Measurements from ENCODE around the gene CLASP1.
"Not testable (repeated sequence)": the region's sequence is repeated elsewhere in the genome, so short reads cannot be mapped to it uniquely, and the experiment has no call there.

CLASP1 gene

DNA sequence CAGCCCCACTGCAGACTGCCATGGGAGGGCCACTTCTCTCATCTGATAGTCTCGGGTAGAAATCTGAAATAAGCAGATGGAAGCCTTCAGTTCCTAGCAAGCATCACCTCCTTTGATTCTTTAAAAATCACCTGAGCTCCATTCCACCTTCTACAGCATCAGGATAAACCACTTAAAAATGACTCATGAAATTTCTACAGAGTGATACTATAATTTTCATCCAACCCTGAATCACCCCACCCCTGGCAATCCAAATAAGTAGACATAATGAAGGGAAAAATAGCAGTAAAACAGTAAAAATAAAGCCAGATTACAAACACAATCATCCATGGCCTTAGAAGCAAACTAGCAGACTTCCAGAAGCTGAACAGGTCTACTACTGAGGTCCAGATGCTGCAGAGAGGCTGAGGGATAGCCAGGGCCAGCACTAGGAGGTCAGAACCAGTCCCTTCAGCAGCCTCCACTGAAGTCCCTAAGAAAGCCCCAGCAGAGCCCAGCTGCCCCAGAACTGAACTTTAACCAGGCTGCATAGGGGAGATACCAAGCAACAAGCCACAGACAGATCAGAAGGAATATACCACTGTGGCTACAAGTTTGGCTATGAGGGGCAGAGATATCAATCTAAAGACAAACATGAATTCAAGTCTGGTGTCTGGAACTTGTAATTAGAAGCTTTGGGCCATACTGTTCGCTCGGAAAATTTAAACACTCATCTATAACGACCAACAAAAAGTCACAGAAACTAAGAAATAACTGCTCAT lies 173.3 kb downstream of the CLASP1 start:
- no peak for DNase-seq (ENCODE audit: low read depth in 2 of 2)

DNA sequence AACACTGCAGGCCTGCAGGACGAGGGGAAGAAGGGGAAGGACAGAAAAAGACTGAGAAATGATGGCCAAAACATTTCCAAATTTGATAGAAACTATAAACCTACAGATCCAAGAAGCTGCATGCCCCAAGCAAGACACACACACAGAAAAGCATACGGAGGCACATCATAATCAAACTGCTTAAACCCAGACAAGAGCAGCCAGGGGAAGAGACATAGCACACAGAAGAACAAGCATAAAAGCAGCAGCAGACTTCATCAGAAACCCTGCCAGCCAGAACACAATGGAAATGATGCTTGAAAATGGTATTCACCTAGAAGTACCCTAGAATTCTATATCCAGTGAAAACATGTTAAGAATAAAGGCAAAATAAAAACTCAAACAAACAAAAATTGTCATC lies 175.8 kb downstream of the CLASP1 start:
- DNase-seq (ENCODE audit: low read depth in 2 of 2), result no peak

DNA sequence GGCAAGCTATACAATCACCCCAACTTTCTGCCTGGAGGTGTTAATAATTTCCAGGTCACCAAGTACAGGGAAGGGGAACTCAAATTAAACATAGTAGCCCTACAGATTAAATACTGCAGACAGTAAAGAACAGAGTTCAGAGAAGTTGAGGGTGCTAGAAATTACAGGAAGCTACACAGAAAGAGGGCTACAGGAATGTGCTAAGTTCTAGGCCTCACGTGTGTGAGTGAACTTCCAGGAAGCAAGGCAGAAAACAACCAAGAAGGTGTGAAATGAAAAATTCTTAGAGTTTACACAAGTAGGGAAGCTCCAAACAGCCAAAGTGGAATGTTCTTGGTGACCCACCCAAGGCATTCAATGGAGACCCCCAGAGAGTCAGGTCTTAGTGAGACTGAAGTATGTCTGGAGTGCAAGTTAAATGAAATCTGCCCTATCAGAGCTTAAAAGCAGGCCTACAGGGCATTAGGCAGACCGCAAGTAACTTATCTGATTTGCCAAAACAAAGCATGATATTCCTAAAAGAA lies 176.7 kb downstream of the CLASP1 start:
- no peak for DNase-seq (ENCODE audit: low read depth in 2 of 2)

DNA sequence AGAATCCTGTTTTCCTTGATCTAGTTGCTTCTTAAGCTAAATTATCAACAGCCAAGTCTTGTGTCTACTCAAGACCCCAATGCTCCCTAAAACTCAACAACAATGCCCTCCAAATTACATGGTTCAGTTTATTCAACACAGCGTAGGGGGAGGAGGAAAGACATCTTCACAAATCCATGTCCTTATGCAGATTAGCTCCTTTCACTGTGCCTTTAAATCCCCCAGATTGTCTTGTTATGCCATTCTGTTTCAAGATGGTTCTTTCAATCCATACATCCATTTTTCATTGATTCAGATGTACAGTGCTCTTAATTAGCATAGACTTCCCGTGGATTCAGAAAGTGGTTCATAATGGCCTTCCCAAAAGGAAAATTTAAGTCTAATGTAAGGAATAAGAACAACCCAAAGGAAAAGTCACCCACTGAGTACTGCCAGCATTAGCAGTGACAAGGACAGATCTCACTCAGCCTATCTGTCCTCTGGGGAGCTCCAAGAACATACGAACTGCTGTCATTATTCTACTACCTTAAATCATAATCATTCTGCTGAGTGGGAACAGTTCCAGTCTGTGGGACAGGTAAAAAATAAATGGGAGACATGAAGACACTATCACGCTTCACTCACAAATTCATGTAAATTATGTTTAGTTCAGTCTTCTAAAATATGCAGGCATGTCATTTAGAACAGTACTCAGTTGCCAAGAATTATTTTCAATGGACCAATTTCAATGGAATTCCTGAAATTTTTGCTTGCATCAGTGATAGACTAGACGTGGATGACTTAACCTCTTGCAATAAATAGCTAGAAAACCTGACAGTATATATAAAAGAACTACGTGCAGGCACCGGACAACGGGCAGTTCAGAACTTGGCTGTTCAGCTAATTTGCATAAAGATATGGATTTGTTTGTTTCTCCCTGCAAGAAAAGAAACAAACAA lies 177.5 kb downstream of the CLASP1 start:
- no peak for DNase-seq (ENCODE audit: low read depth in 2 of 2)

DNA sequence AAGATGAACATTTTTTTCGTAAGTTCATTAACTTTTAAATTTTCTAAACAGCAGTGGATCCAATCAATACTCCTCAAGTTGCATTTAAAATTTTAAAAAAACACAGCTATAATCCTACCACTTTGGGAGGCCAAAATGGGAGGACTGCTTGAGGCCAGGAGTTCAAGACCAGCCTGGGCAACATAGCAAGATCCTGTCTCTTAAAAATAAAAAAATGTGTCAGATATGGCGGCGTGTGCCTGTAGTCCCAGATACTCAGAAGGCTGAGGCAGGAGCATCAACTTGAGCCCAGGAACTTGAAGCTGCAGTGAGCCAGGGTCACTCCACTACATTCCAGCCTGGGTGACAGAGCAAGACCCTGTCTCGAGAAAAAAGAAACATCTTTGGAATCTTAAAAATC lies 178.3 kb downstream of the CLASP1 start:
- DNase-seq (ENCODE audit: low read depth in 2 of 2), result no peak

DNA sequence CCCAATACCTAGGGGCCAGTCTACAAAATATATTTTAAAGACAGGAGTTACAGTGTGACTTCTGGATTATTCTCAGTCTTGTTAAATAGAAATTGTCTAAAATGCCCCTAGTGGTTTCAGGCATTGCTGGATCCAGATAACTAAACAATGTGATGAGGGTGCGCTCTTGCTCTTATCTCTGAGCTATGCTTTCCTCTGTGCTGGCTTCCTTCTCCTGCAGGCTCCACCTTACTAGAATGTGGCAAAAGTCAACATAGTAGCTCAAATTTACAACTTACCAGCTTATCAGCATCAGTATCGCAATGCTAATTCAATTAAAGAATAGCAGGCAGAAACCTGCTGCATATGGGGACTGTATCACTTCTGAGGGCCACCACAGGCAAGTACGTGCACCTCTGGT lies 179.9 kb downstream of the CLASP1 start:
- no peak for DNase-seq (ENCODE audit: low read depth in 2 of 2)

DNA sequence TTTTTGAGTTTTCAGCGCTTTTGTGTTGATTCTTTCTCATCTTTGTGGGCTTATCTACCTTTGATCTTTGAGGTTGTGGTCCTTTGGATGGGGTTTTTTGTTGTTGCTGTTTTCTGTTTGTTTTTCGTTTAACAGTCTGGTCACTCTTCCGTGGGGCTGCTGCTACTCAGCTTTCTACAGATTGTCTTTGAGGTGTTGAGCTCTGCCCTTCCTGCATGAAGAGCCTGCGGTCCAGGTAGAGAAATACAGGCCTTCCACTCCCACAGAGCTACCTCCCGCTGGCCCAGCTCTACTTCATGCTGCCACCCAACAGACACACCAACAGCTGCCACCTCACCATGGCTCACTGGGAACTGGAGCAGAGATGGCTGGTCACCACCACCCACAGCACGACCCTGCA lies 180.3 kb downstream of the CLASP1 start:
- no peak for DNase-seq (ENCODE audit: low read depth in 2 of 2)

DNA sequence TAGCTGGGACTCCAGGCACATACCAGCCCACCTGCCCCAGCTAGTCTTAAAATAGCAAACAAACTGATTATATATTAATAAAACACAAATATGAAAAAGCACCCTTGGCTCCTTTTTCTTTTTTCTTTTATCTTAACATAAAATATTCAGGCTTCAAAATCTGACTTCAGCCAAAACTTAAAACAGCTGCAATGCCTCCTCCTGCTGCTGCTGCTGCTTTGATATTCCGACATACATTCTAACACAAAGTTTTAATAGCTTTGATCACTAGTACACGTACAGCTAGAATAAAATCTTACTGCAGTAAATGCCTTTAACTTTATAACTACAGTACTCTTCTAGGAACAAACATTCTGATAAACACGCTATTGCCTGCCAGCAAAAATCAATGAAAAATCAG lies 190.0 kb downstream of the CLASP1 start:
- no peak for DNase-seq (ENCODE audit: low read depth in 2 of 2)

DNA sequence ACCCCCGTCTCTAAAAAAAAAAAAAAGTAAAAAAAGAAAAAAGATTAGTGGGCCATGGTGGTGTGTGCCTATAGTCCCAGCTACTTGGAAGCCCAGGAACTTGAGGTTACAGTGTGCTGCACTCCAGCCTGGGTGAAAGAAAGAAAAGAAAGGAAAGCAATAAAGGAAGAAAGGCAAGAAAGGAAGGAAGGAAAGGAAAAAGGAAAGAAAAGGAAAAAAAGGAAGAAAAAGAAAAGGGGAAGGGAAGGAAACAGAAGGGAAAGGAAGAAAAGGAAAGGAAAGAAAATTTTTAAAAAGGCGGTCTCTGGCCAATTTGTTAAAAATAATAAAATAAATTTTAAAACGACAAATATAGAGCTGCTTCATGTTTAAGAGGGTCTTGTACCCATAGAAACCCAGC lies 192.9 kb downstream of the CLASP1 start:
- DNase-seq (ENCODE audit: low read depth in 2 of 2), result no peak

DNA sequence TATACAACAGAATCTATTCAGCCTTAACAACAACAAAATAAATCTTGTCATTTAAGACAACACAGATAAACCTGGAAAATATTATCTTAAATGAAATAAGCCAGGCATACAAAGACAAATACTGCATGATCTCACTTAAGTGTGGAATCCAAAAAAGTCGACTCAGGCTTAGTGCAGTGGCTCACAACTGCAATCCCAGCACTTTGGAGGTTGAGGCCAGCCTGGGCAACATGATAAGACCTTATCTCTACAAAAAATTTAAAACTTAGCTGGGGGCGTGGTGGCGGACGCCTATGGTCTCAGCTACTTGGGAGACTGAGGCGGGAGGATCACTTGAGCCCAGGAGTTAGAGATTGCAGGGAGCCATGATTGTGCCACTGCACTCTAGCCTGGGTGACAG lies 193.8 kb downstream of the CLASP1 start:
- DNase-seq (ENCODE audit: low read depth in 2 of 2), result no peak

DNA sequence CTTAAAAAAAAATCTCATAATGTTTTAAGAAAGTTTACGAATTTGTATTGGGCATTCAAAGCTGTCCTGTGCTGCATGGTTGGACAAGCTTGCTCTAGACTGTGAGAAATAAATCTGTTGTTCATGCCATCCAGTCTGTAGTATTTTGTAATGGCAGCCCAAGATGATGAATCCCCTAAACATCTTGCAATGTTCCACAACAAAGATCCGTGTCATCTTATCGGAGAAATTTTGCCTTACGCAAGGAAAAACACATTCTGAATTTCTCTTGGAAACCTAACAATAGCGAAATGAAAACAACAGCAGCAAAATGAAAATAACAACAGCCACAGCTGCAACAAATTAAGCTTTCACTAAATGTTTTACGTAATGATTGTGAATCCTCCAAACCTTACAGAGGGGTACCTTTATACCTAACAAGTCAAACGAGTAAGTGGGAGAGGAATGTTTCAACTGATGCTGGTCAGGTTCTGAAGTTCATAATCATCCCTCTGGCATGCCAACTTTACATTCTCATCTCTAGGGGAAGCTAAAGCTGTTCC lies 194.6 kb downstream of the CLASP1 start:
- no peak for DNase-seq (ENCODE audit: low read depth in 2 of 2)

DNA sequence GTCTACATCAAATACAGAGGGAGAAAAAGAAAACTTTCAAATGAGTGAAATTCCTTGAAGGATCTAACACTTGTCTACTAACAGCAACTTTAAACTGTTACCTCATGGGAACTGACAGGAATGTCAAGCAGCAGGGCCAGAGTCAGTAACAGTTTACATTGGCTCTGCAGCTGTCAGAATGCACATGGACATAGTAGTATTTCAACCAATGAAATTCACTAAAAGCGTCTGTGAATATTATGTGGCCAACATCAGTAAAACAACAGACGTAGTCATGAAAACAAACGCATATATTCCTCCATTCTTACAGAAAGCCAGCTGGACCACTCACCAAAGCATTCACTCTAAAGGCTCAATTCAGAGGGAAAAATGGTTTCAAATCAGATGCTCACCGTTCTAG lies 197.9 kb downstream of the CLASP1 start:
- DNase-seq (ENCODE audit: low read depth in 2 of 2), result no peak

DNA sequence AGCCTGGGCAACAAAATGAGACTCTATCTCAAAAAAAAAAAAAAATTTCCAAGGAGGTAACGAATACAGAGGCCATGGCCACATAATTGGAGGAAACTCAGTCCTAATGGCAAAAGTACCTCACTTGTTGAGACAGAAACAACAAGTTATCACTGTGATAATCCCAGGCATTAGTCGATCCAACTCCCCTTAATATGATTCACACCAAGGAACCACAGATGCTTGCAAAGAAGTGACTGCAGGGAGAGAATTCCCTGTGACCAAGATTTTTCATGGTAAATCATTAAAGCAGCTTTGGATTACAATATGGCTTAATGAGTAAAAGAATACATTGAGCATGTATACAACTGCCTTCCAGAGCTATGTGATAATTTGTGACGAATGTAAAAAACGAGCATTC lies 199.0 kb downstream of the CLASP1 start:
- DNase-seq (ENCODE audit: low read depth in 2 of 2), result no peak

DNA sequence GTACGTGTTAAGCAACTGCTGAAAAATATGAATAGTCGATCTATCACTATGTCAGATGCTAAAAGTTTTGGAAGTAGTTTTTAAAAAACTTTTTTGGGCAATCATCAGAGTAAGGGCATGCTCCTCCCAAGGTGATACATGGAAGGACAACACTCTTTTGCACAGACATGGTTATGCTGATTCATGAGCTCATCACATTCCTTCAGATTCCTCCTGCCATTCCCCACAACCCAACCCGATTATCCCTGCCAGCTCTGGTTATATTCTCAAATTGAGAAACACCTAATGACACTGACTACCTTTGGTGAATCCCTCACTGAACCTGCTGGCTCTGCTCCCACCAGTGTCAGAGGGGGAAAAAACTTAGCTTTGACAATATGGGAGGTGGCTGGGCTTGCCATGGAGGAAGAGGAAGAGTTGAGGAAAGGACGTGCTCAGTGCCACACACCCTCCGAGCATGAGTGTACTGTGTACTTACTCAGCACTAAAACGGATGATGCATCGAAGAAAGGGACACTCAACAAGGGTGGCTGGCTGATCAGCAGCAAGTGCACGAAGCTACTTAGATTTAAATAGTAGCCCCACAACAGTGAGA lies 202.5 kb downstream of the CLASP1 start:
- no peak for DNase-seq (ENCODE audit: low read depth in 2 of 2)

DNA sequence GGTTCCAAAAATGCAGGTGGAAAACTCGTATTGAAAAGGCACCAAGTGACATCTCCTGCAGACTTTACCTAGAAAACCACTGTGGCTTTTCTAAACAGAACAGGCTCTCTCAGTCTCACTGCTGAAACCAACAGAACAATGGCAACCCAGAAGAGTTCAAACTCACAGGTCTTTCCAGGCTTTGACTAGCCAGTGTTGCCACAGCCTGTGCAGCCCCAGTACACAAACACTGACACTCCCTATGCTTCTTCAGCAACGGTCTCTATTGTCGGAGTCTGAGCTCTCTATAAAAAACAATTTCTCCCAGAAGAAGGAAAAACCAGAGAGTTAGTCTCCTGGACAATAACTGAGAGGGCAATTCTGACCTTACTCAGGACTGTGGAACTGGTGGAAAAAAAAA lies 206.4 kb downstream of the CLASP1 start:
- no peak for DNase-seq (ENCODE audit: low read depth in 2 of 2)

DNA sequence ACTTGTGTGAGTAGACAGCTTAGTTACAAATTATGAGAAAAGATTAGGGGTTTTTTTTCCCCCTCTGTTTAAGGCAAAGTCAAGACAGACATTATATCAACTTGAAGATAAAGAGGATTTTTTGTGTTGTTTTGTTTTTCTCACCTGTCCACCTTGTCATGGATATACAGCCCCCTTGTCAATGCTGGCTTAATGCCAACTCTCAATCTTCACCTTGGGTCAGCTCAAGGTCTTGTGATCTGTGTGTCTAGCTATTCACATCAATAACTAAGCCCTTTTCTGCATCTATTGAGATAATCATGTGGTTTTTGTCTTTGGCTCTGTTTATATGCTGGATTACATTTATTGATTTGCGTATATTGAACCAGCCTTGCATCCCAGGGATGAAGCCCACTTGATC lies 211.0 kb downstream of the CLASP1 start:
- not testable (repeated sequence) for DNase-seq (ENCODE audit: low read depth in 2 of 2)

DNA sequence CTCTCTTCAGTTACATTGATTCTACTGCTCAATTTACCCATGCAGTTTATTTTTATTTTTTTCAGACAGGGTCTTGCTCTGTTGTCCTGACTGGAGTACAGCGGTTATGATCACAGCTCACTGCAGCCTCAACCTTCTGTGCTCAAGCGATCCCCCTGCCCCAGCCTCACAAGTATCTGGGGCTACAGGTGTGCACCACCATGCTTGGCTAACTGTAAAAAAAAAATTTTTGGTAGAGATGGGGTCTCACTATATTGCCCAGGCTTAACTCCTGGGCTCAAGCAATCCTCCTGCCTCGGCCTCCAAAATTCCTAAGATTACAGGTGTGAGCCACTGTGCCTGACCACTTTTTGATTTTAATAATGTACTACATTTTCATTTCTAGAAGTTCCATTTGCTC lies 212.3 kb downstream of the CLASP1 start:
- no peak for DNase-seq (ENCODE audit: low read depth in 2 of 2)

DNA sequence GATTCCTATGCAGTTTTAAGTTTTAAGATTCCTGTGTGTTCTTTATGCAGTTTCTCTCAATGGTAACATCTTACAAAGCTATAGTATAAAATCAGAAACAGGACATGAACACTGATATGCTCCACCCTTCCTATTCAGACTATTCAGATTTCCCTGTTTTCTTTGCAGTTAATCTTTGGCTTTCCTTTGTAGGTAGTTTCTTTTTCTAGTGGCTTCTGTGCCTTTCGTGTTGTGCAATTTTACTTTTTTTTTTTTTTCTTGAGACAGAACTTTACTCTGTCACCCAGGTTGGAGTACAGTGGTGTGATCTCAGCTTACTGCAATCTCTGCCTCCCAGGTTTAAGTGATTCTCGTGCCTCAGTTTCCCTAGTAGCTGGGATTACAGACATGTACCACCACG lies 213.5 kb downstream of the CLASP1 start:
- DNase-seq (ENCODE audit: low read depth in 2 of 2), result no peak

DNA sequence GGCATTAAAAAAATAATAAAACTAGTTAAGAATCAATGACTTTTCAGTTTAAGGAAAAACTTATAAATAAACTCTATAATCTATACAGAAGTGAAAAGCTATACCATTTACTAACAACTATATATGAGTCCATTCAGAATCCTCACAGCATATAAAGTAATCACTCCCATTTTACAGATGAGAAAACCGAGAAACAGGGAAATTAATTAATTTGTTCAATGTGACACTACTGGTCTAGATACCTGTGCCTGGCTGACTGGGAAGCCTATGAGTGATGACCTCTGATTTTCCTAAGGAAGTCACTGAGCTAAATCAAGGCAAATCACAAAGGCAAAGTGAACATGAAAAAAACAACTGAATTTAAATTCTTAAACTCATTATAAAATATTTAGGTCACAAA lies 218.0 kb downstream of the CLASP1 start:
- DNase-seq (ENCODE audit: low read depth in 2 of 2), result no peak

DNA sequence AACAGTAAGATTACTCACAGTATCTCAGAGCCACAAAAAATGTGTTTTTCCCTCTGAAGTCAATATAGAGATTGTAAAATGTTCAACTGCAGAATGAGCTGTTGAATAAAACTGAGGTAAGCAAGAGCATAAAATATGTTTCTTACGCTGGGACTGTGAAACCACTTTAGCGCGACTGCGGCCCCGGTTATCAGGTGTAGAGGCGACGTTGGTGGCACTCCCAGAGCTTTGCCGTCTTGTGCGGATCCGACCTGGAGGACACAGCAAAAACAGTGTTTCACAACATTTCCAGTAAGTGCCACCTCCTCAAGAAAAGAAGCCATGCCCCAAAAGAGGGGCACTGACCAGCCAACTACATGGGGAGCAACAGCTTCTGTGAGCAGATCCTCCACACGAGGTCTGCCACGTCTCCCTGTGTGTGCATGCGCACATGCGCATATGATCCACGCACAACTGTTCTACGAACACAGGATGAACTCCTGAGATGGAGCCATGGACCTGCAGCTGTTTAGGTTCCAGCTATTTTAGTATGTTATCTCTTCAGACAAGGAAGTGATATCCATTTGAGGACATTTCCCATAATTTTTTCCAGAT lies 219.2 kb downstream of the CLASP1 start:
- no peak for DNase-seq (ENCODE audit: low read depth in 2 of 2)

DNA sequence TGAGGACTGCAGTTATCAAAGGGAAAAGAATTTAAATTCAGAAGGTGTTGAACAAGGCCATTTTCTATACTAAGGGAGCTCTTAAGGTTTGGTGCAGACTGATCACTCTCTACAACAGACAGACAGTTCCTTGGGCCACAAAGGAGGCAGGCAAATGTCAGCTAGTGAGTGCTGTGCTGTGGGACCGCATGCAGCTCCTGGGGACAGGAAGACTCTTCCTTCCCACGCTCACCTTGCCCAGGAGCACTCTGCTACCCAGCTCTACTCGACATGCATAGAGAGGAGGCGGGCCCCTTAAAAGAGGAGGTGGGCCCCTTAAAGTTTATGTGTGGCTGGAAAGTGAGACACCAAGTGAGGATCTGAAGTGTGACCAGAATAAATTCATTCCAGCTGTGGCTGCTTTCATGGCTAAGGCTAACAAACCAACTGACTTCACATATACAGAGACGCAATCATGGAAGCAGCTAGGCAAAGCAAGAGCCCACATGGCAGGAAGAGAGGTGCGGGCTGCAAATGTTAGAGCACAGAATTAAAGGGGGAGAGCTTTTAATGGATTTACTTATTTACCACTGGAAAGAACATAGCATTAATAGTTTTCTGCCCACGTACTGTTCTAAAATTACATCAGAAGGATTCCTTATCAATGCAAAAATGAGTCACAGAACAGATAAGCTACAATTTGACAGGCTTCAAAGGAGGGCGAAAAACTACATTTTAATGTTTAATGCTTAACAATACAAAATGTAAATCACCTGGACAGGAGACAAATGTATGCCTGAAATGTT lies 220.0 kb downstream of the CLASP1 start:
- DNase-seq (ENCODE audit: low read depth in 2 of 2), result no peak

Measured in stimulated activated CD8-positive, alpha-beta memory T cell treated with anti-CD3 and anti-CD28 coated beads, Interleukin-7, amount 100 ng/mL, for 4 hours (primary cell).